Esophagus squamous epithelium (tissue), 4 donors: Measurements from ENCODE around the gene CT45A8.
"Not testable (repeated sequence)": the region's sequence is repeated elsewhere in the genome, so short reads cannot be mapped to it uniquely, and the experiment has no call there.

Experiments
- CTCF ChIP-seq, 6 experiments: fragments of 450-650 bp in 4 of 6; fragments of 200-600 bp in 2 of 6; sonication (generic) in 2 of 6; IDR thresholded peaks; one replicate each; pipeline ENCODE4 v1.5.1; 2016 to 2019; ENCODE audit warnings: antibody characterized with exemption in 6 of 6, mild to moderate bottlenecking in 4 of 6, moderate library complexity in 4 of 6
- POLR2A ChIP-seq, 4 donors: fragments of 450-650 bp; IDR thresholded peaks; one replicate each; pipeline ENCODE4 v1.6.1; 2017; ENCODE audit warnings: antibody characterized with exemption in 4 of 4, mild to moderate bottlenecking in 4 of 4, moderate library complexity in 3 of 4

GRCh38 chrX:135888230-135888629, 33.9 kb upstream of the CT45A8 start:
- not testable (repeated sequence) for TF ChIP-seq CTCF, POLR2A (IDR thresholded peaks at IDR 0.05)
